HepG2 (cell line): Measurements from ENCODE around the gene PTPRM. TPM values are rescaled to one million over a fixed set of nuclear protein-coding genes. Genes with fewer than 3 reads are reported as not detected.

ENCODE experiments used
- ATAC-seq: fragments of 200-7000 bp; cut with Tn5 transposase; 3 replicates; pipeline ENCODE4 v1.9.1; 2020; ENCODE audit warnings: mild to moderate bottlenecking, moderate library complexity
- BruUV-seq: library from RNA; stranded (reverse); fragments of 400-500 nt; replicated peaks from 2 replicates; lab custom pipeline; 2021; lab: Mats Ljungman, UMichigan
- CTCF ChIA-PET: fragments of 300-600 bp; formaldehyde crosslinking; extraction: SDS; loops from one replicate; lab custom pipeline; 2021; ENCODE audit warnings: low total read pairs, inconsistent platforms, low intra/inter-chr PET ratio; lab: Yijun Ruan, JAX
- POLR2A ChIA-PET: fragments of 350-600 bp; sonication (Branson Sonifier 250); formaldehyde crosslinking; loops from one replicate; lab custom pipeline; 2020; ENCODE audit warnings: antibody characterized with exemption, inconsistent platforms; lab: Yijun Ruan, JAX
- DNase-seq: peaks from one replicate; pipeline ENCODE4 v3.0.0-alpha.2; 2015; ENCODE audit warnings: low spot score
- FAIRE-seq: peaks from 3 replicates; lab custom pipeline; 2011; peaks lifted over from hg19 to GRCh38; lab: Jason Lieb, UNC
- H2AFZ ChIP-seq: one replicate; pipeline ENCODE4 v1.6.1; 2011; ENCODE audit warnings: low read length, inconsistent platforms
- H3K27ac ChIP-seq: fragments of 300-600 bp; 3 replicates; pipeline ENCODE4 v1.8.0; 2011; ENCODE audit warnings: mixed run types, mild to moderate bottlenecking, mixed read lengths, low read length, inconsistent platforms; ENCODE audit not compliant: insufficient read depth; ENCODE audit errors: extremely low read length
- H3K27me3 ChIP-seq, 2 experiments: fragments of 200-600 bp in 1 of 2; 2 replicates in 1 of 2; 3 replicates in 1 of 2; pipeline versions ENCODE4 v1.6.0 to v1.8.0; 2011; ENCODE audit warnings: low read length in 2 of 2, mild to moderate bottlenecking in 2 of 2, moderate library complexity in 2 of 2, inconsistent platforms in 1 of 2; ENCODE audit not compliant: insufficient read depth in 2 of 2, control insufficient read depth in 1 of 2
- H3K36me3 ChIP-seq, 2 experiments: fragments of 200-600 bp in 1 of 2; replicated peaks in 1 of 2; 2 replicates in 1 of 2; 3 replicates in 1 of 2; pipeline versions ENCODE4 v1.5.1 to v1.8.0; 2011; ENCODE audit warnings: low read length in 2 of 2, inconsistent platforms in 1 of 2; ENCODE audit not compliant: insufficient read depth in 2 of 2, control insufficient read depth in 1 of 2
- H3K4me1 ChIP-seq: 2 replicates; pipeline ENCODE4 v1.5.1; 2012; ENCODE audit warnings: low read length, inconsistent platforms; ENCODE audit not compliant: insufficient read depth
- H3K4me2 ChIP-seq: 2 replicates; pipeline ENCODE4 v1.6.0; 2011; ENCODE audit warnings: low read depth, low read length, inconsistent platforms
- H3K4me3 ChIP-seq, 3 experiments: fragments of 200-600 bp in 1 of 3; sonication (generic), shearing (Covaris generic) in 1 of 3; replicated peaks in 1 of 3; 2 replicates each; pipeline ENCODE4 v1.5.1; 2011 to 2016; ENCODE audit warnings: low read length in 3 of 3, inconsistent platforms in 2 of 3, low read depth in 2 of 3, mild to moderate bottlenecking in 2 of 3, control low read depth in 1 of 3, mixed read lengths in 1 of 3; ENCODE audit not compliant: insufficient read depth in 1 of 3
- H3K79me2 ChIP-seq: one replicate; pipeline ENCODE4 v1.6.1; 2011; ENCODE audit warnings: low read length, inconsistent platforms; ENCODE audit not compliant: insufficient read depth
- H3K9ac ChIP-seq: 2 replicates; pipeline ENCODE4 v1.6.0; 2011; ENCODE audit warnings: mild to moderate bottlenecking, low read depth, low read length, inconsistent platforms; ENCODE audit not compliant: insufficient read depth
- H3K9me3 ChIP-seq: 2 replicates; pipeline ENCODE4 v1.5.1; 2012; ENCODE audit warnings: mild to moderate bottlenecking, low read length
- H4K20me1 ChIP-seq: 2 replicates; pipeline ENCODE4 v1.6.0; 2011; ENCODE audit warnings: inconsistent platforms, mild to moderate bottlenecking, low read length, moderate library complexity; ENCODE audit not compliant: insufficient read depth
- FOXK2 ChIP-seq: fragments of 450-650 bp; IDR thresholded peaks from 2 replicates; pipeline ENCODE4 v1.6.1; 2016
- HOMEZ ChIP-seq: IDR thresholded peaks from 2 replicates; pipeline ENCODE4 v1.6.1; 2016; ENCODE audit warnings: low read depth
- KLF16 ChIP-seq, 2 experiments: sonication (generic) in 1 of 2; formaldehyde crosslinking in 1 of 2; IDR thresholded peaks; 2 replicates each; pipeline versions ENCODE4 v1.6.1 to v1.8.0; 2016 to 2023; ENCODE audit warnings: missing genetic modification reagents in 2 of 2, missing compliant biosample characterization in 1 of 2
- NR3C1 ChIP-seq: sonication (generic); formaldehyde crosslinking; IDR thresholded peaks from 2 replicates; pipeline ENCODE4 v1.4.0; 2020; ENCODE audit warnings: missing genetic modification reagents
- RBM22 ChIP-seq: fragments of 200-400 bp; formaldehyde crosslinking; optimal IDR thresholded peaks from 2 replicates; pipeline ENCODE3; 2017; ENCODE audit warnings: mild to moderate bottlenecking, low read length, moderate library complexity
- UBTF ChIP-seq: sonication (generic); formaldehyde crosslinking; IDR thresholded peaks from 2 replicates; pipeline ENCODE4 v1.4.0; 2020; ENCODE audit warnings: mild to moderate bottlenecking, missing genetic modification reagents
- ZFAT ChIP-seq: sonication (generic); formaldehyde crosslinking; conservative IDR thresholded peaks from 2 replicates; pipeline ENCODE4 v1.8.1; 2023; ENCODE audit warnings: missing genetic modification reagents, inconsistent platforms
- ZNF143 ChIP-seq: sonication (generic); formaldehyde crosslinking; IDR thresholded peaks from 2 replicates; pipeline ENCODE4 v1.4.0; 2020; ENCODE audit warnings: missing genetic modification reagents
- ZNF382 ChIP-seq: sonication (generic); formaldehyde crosslinking; IDR thresholded peaks from 2 replicates; pipeline ENCODE4 v1.5.0; 2020; ENCODE audit warnings: missing genetic modification reagents, mild to moderate bottlenecking, borderline replicate concordance
- WGBS: methylation state at CpG from one replicate; pipeline ENCODE4 v1.1.6; 2017; ENCODE audit warnings: low lambda C conversion rate; 5-methylcytosine and 5-hydroxymethylcytosine counted together
- in situ Hi-C: cut with HindIII; loops from 2 replicates; pipeline ENCODE4 v1.10.0; 2017; ENCODE audit warnings: low pct_unique_long_range_greater_than_20kb; ENCODE audit not compliant: extremely low pct_ligation_motif_present
- intact Hi-C: fragments of 100-400 bp; cut with micrococcal nuclease; formaldehyde crosslinking; loops from one replicate; pipeline ENCODE4 v1.10.0; 2022; ENCODE audit not compliant: unreplicated experiment
- polyA plus RNA-seq, 8 experiments: library from polyadenylated mRNA; depleted of rRNA in 3 of 8; stranded (reverse) in 7 of 8; unstranded in 1 of 8; fragments of >200 nt; fragmentation: Illumina TruSeq in 4 of 8; extraction: Trizol in 4 of 8; gene quantifications; 2 replicates each; pipeline versions ENCODE4 v1.2.1 to v1.2.3, GENCODE V29; 2011 to 2016; ENCODE audit warnings: low read depth in 4 of 8, missing spikeins in 1 of 8, mixed read lengths in 1 of 8; ENCODE audit not compliant: insufficient read depth in 1 of 8
- total RNA-seq, 5 experiments: library from RNA; depleted of rRNA; stranded (reverse); fragments of >200 nt; fragmentation: Illumina TruSeq; extraction: Trizol; gene quantifications; 2 replicates each; pipeline ENCODE4 v1.2.3, GENCODE V29; 2016; ENCODE audit warnings: low read depth in 1 of 5
- TF ChIP-seq, protein P1 (sequence below), 2 experiments: sonication (generic) in 1 of 2; formaldehyde crosslinking in 1 of 2; IDR thresholded peaks; 2 replicates each; pipeline versions ENCODE4 v1.5.1 to v1.6.1; 2011 to 2020; ENCODE audit warnings: borderline replicate concordance in 1 of 2, low read depth in 1 of 2, low read length in 1 of 2, mild to moderate bottlenecking in 1 of 2, missing genetic modification reagents in 1 of 2, moderate library complexity in 1 of 2
- TF ChIP-seq, protein P2 (sequence below): IDR thresholded peaks from 2 replicates; pipeline ENCODE4 v1.6.1; 2016; ENCODE audit warnings: low read depth, borderline replicate concordance

PTPRM gene
- total and polyA plus RNA-seq, 2 of the 13 experiments (the other 11 are each of a cell fraction or from before 2014, with no cell fraction given) = 12.6 to 108 TPM

DNA sequence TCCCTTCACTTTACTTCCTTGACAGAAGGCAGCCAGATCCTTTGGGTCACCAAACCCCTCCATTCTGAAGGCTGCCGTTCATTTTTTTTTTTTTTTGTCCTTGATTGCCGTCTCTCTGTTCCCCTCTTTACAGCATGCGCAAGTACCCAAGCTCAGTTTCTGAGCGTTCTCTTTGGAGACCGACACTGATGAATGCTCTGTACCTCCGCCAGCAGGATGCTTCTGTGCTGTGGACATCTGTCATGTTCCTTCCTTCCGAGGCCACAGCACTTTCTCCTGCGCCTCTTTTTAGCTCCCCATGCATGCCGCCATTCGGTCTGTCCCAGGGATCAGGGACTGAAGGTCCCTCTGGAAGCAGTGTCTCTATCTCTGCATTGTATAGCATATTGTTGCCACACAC, 763.5 kb downstream of the PTPRM start:
- H3K9ac ChIP-seq = no peak overlapping the region
- ATAC-seq = no peak
- H3K4me3 ChIP-seq = no peak overlapping the region
- FAIRE-seq = no peak
- H3K4me2 ChIP-seq = no peak overlapping the region
- H3K79me2 ChIP-seq = no peaks in the 10 kb centered on the region
- in situ Hi-C loops = no loop called here
- H2AFZ ChIP-seq = no peak overlapping the region
- ChIA-PET CTCF (no interaction called here), POLR2A (no interaction called here)
- H4K20me1 ChIP-seq = no peaks in the 10 kb centered on the region
- intact Hi-C loops = no loop called here
- no peaks in the 10 kb centered on the region for H3K9me3 ChIP-seq
- WGBS = 98% methylated on average over 10 of the region's 10 CpGs
- peaks cover 13% of the 10 kb centered on the region for H3K4me1 ChIP-seq
- no peaks in the 10 kb centered on the region; a peak in 1 of 5 replicates for H3K36me3 ChIP-seq
- TF ChIP-seq ZNF382 (CRISPR knock-in tag) (no peak), ZNF143 (no peak), KLF16 (CRISPR knock-in tag; IDR thresholded peaks at IDR 0.05) (no peak), FOXK2 (no peak), NR3C1 (CRISPR knock-in tag) (no peak), UBTF (CRISPR knock-in tag) (no peak), ZFAT (no peak), RBM22 (no peak), HOMEZ (CRISPR knock-in tag) (no peak)
- TF ChIP-seq, protein P1, sequence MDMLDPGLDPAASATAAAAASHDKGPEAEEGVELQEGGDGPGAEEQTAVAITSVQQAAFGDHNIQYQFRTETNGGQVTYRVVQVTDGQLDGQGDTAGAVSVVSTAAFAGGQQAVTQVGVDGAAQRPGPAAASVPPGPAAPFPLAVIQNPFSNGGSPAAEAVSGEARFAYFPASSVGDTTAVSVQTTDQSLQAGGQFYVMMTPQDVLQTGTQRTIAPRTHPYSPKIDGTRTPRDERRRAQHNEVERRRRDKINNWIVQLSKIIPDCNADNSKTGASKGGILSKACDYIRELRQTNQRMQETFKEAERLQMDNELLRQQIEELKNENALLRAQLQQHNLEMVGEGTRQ (IDR thresholded peaks at IDR 0.05; ENCODE audit: low read depth, low read length) = no peak
- TF ChIP-seq, protein P1 (CRISPR knock-in tag; IDR thresholded peaks at IDR 0.05; ENCODE audit: borderline replicate concordance) = no peak
- TF ChIP-seq, protein P2, sequence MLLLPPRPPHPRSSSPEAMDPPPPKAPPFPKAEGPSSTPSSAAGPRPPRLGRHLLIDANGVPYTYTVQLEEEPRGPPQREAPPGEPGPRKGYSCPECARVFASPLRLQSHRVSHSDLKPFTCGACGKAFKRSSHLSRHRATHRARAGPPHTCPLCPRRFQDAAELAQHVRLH (CRISPR knock-in tag) = no peak
- TF ChIP-seq, all 625 proteins: peak for 0
- no TSS peak for BruUV-seq
- DNase-seq = no peak
- H3K27ac ChIP-seq = no peak overlapping the region
- no peaks in the 10 kb centered on the region for H3K27me3 ChIP-seq
